ENCODE measurements around the gene ZNF358.

Gene ZNF358

DNA sequence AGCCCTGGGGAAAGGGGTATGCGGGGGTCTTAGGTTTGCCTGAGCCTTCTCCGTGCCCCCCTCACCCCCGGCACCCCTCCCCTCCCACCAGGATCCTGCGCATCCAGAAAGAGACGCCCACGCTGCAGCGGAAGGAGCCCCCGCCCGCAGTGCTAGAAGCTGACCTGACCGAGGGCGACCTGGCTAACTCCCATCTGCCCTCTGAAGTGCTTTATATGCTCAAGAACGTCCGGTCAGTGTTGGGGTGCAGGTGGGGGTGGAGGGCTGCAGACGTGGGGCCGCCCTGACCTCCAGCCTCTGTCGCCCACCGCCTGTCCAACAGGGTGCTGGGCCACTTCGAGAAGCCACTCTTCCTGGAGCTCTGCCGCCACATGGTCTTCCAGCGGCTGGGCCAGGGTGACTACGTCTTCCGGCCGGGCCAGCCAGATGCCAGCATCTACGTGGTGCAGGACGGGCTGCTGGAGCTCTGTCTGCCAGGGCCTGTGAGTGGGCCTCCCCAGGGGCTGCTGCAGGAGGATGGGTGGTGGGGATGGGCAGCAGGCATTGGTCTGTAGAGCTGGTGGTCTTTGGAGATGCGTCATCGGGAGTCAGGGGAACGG is 24.0 kb downstream of the ZNF358 start:
- Histone ChIP-seq H3K36me3 (replicated peaks; ENCODE audit: insufficient read depth, low read length) (no peaks in the 10 kb centered on the region), H3F3A (ENCODE audit: insufficient read depth, low read length) (no peaks in the 10 kb centered on the region), H3K4me3 (ENCODE audit: low read length) (no peak overlapping the region), H3K27ac (ENCODE audit: low read length) (no peak overlapping the region), H3K27me3 (replicated peaks; ENCODE audit: insufficient read depth, low read length) (no peaks in the 10 kb centered on the region), H3K4me1 (ENCODE audit: low read length) (peaks cover 5% of the 10 kb centered on the region), H4K20me1 (ENCODE audit: insufficient read depth, low read length) (no peaks in the 10 kb centered on the region), H3K79me2 (ENCODE audit: low read length) (no peaks in the 10 kb centered on the region), H3K9me3 (replicated peaks; ENCODE audit: insufficient read depth, low read length) (no peaks in the 10 kb centered on the region), H2AFZ (ENCODE audit: low read length) (no peak overlapping the region), H3K9ac (ENCODE audit: low read length) (no peak overlapping the region), H3K4me2 (ENCODE audit: low read depth, low read length) (no peak overlapping the region), H3K9me2 (replicated peaks; ENCODE audit: insufficient read depth, low read length) (no peaks in the 10 kb centered on the region)
- TF ChIP-seq, protein P1, sequence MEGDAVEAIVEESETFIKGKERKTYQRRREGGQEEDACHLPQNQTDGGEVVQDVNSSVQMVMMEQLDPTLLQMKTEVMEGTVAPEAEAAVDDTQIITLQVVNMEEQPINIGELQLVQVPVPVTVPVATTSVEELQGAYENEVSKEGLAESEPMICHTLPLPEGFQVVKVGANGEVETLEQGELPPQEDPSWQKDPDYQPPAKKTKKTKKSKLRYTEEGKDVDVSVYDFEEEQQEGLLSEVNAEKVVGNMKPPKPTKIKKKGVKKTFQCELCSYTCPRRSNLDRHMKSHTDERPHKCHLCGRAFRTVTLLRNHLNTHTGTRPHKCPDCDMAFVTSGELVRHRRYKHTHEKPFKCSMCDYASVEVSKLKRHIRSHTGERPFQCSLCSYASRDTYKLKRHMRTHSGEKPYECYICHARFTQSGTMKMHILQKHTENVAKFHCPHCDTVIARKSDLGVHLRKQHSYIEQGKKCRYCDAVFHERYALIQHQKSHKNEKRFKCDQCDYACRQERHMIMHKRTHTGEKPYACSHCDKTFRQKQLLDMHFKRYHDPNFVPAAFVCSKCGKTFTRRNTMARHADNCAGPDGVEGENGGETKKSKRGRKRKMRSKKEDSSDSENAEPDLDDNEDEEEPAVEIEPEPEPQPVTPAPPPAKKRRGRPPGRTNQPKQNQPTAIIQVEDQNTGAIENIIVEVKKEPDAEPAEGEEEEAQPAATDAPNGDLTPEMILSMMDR (IDR thresholded peaks at IDR 0.05; ENCODE audit: low read length), result no peak
- TF ChIP-seq EZH2phosphoT487 (IDR thresholded peaks at IDR 0.05; ENCODE audit: low read length), result no peak
- no peak for TF ChIP-seq EZH2 (optimal IDR thresholded peaks at IDR 0.05; ENCODE audit: low read depth, low read length)
- DNase-seq, result no peak

DNA sequence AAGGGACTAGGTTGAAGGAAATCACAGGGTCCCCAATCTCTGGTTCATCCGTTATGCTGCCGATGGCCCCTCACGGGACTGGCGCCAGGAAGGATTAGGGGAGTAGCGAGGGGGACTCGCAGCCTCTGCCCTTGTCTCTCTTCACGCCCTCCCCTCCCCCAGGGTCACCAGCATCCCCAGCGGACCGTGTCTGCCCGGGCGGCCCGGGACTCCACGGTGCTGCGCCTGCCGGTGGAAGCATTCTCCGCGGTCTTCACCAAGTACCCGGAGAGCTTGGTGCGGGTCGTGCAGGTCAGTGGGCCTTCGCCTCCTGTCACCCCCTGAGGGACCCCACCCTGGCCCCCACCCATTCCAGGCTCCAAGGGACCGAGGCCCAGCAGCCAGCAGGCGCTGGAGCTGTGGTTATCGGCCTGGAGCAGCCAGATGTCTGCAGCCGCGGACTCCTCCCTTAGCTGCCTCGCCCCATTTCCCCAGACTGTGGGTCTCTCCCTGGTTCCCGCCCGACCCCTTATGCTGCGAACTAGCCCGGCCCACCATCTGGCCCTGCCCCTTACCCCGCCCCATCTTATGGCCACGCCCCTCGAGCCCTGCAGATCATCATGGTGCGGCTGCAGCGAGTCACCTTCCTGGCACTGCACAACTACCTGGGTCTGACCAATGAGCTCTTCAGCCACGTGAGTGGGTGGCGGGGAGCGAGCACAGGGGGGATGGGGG is 25.0 kb downstream of the ZNF358 start:
- TF ChIP-seq EZH2phosphoT487 (IDR thresholded peaks at IDR 0.05; ENCODE audit: low read length) (no peak), EZH2 (optimal IDR thresholded peaks at IDR 0.05; ENCODE audit: low read depth, low read length) (no peak)
- TF ChIP-seq, protein P1 (IDR thresholded peaks at IDR 0.05; ENCODE audit: low read length), result no peak
- Histone ChIP-seq H3K4me1 (ENCODE audit: low read length) (peaks cover 5% of the 10 kb centered on the region), H3K27me3 (replicated peaks; ENCODE audit: insufficient read depth, low read length) (no peaks in the 10 kb centered on the region), H4K20me1 (ENCODE audit: insufficient read depth, low read length) (no peaks in the 10 kb centered on the region), H3K79me2 (ENCODE audit: low read length) (no peaks in the 10 kb centered on the region), H3K27ac (ENCODE audit: low read length) (no peak overlapping the region), H3K4me2 (ENCODE audit: low read depth, low read length) (no peak overlapping the region), H3K9me2 (replicated peaks; ENCODE audit: insufficient read depth, low read length) (no peaks in the 10 kb centered on the region), H3K9me3 (replicated peaks; ENCODE audit: insufficient read depth, low read length) (no peaks in the 10 kb centered on the region), H3K4me3 (ENCODE audit: low read length) (no peak overlapping the region), H2AFZ (ENCODE audit: low read length) (no peak overlapping the region), H3K36me3 (replicated peaks; ENCODE audit: insufficient read depth, low read length) (no peaks in the 10 kb centered on the region), H3K9ac (ENCODE audit: low read length) (no peak overlapping the region), H3F3A (ENCODE audit: insufficient read depth, low read length) (no peaks in the 10 kb centered on the region)
- DNase-seq, result no peak

DNA sequence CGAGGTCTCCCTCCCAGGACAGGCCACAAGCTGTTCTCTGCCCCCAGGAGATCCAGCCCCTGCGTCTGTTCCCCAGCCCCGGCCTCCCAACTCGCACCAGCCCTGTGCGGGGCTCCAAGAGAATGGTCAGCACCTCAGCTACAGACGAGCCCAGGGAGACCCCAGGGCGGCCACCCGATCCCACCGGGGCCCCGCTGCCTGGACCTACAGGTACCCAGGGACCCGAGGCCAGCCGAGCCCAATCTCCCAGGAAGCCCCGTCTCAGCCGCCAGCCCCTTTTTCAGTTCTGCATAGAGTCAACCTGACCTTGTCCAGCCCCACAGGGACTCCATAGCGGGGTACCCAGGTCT is 25.5 kb downstream of the ZNF358 start:
- Histone ChIP-seq H3K27me3 (replicated peaks; ENCODE audit: insufficient read depth, low read length) (no peaks in the 10 kb centered on the region), H3K27ac (ENCODE audit: low read length) (no peak overlapping the region), H2AFZ (ENCODE audit: low read length) (no peak overlapping the region), H3K79me2 (ENCODE audit: low read length) (no peaks in the 10 kb centered on the region), H3K4me2 (ENCODE audit: low read depth, low read length) (no peak overlapping the region), H4K20me1 (ENCODE audit: insufficient read depth, low read length) (no peaks in the 10 kb centered on the region), H3K9ac (ENCODE audit: low read length) (no peak overlapping the region), H3K4me3 (ENCODE audit: low read length) (no peak overlapping the region), H3K36me3 (replicated peaks; ENCODE audit: insufficient read depth, low read length) (no peaks in the 10 kb centered on the region), H3F3A (ENCODE audit: insufficient read depth, low read length) (no peaks in the 10 kb centered on the region), H3K9me3 (replicated peaks; ENCODE audit: insufficient read depth, low read length) (no peaks in the 10 kb centered on the region), H3K4me1 (ENCODE audit: low read length) (peaks cover under 1% of the 10 kb centered on the region; the same call in 1 of the 2 replicates), H3K9me2 (replicated peaks; ENCODE audit: insufficient read depth, low read length) (no peaks in the 10 kb centered on the region)
- TF ChIP-seq, protein P1 (IDR thresholded peaks at IDR 0.05; ENCODE audit: low read length), result no peak
- no peak for TF ChIP-seq EZH2 (optimal IDR thresholded peaks at IDR 0.05; ENCODE audit: low read depth, low read length)
- TF ChIP-seq EZH2phosphoT487 (IDR thresholded peaks at IDR 0.05; ENCODE audit: low read length), result no peak
- DNase-seq, result no peak
